NCI-H2107 (cell line): Measurements from ENCODE around the gene ARMH3.

ENCODE experiments used
- DNase-seq: peaks from one replicate; lab custom pipeline; 2025; lab: John Stamatoyannopoulos, UW

ARMH3 gene

DNA sequence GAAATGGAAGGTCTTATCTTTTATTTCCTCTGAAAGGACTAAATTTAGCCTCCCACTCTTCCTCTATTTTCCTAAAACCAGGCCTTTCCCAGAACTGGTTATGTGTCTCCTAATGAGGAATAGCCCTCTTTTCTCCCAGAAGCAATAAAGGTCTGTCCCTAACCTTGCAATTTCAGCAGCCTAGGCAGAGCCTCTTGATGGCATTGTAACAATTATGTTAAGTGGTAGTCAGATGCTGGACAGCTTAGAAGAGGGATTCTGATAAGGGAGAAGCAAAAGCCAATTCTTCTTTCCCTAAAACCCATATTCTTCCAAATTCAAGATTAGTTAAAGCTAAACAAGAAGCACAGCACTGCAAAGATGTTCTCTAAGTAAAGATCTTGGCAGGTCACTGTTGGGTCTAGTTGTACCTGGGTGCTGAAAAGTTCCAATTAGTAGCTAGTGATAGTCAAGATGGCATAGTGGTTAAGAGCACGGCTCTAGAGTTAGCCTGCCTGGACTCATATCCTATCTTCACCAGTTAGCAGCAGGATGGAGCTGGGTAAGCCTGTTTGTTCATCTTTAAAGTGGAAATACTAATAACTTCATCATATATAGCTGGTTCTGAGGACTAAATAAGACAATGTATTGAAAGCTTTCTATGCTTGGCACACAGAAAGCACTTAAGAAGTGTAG is 198.0 kb downstream of the ARMH3 start:
- no peak for DNase-seq

DNA sequence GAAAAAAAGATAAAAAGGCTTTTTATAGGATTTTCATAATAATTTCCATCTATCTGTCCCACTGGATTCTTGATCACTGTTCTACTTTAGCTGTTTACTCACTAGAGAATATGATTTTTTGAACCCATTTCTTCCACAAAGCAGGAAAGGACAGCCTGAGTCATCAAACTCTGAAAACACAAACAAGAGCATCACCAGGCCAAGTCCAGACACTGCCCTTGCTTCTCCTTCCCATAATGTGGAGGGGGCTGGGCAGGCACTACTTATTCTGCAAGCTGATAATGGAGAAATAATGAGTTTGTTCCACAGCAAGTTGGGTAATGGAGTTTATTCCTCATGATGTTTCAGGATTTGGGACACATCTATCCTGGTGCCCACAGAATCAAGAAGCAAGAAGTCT is 199.3 kb downstream of the ARMH3 start:
- DNase-seq: no peak

DNA sequence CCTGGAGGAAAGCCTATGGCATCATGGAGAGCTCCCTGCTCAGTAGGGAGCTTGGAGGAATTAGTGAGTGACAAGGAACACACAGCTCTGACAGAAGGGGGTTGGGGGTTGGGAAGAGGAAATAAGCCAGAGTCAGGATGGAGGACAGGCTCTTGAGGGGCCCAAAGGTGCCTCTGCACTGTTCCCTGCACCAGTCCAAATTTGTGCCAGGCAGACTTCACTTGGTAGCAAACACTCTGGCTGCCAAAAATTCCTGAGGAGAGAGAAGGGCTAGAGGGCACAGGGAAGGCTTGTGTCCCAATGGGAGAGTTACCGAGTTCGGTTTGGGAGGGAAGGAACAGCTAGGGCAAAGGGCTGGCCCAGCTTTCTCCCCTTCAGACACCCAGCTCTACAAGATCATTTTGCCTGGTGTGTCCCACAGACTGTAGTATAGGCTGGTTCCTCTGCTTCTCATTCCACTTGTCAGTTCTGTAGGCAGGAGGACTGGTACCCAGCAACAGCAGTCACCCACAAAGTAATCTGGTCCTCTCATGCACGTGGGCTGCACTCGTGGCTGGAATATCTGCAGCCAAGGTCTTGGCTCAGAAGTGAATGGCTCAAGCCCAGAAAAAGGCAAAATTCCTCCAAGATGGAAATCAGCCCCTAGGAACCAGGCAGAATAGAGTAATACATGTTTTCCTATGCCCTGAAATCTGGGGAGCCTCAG is 204.4 kb downstream of the ARMH3 start:
- DNase-seq: no peak

DNA sequence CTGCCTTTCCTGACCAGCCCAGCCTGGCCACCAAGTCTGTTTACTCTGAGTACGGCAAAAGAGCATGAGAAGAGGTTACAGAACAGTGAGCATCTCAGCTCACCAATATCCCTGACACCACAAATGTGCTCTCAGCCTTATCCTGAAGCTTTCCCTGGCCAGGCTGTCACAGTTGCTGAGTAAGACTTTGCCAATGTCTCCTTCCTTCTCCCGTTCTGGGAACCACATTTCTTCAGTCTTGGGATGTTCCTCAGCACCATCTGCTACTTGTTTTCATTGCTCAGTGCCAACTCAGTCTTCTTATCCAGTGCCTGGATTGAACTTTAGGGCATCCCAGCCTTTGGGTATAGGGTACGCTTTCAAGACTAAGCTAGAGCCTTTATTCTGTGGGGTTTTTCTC is 205.2 kb downstream of the ARMH3 start:
- DNase-seq: no peak

DNA sequence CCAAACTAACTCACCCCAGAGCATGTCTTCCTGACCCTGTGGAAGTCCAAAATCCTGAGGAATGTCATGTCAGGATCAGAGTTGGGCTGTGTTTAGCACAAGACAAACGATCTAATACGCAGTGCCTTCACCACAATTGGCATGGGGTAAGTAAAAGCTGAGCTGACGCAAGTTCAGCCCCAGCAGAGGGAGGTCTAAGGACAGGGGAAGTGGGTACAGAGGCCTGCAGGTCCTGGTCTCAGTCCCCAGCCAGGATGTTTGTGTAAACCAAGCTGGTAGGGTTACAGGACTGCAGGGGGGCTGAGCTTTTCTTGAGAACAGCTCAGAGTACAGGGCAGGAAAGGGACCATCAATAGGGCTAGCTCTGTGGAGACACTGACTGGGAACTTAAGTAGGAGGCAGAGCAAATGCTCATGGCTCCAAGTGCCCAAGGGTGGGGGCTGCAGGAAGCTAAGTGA is 207.1 kb downstream of the ARMH3 start:
- DNase-seq: no peak

DNA sequence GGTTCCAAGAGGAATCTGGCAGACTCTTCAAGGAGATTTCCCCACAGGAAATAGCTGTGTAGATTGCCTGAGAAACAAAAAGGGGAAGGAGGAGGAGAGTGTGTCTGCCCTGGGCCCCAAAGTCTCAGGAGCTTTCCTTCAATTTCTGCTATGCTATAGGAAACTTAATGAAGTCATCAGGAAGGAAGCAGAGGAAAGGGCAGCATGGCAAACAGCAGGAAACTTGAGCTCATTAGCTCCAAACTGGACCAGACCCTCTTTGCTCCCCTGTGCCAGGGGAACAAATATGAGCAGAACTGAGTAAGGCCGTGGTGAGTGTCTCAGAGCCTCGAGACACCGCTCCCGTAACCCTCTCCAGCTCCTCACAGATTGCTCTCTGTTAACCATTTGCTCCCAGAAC is 207.6 kb downstream of the ARMH3 start:
- DNase-seq: no peak

DNA sequence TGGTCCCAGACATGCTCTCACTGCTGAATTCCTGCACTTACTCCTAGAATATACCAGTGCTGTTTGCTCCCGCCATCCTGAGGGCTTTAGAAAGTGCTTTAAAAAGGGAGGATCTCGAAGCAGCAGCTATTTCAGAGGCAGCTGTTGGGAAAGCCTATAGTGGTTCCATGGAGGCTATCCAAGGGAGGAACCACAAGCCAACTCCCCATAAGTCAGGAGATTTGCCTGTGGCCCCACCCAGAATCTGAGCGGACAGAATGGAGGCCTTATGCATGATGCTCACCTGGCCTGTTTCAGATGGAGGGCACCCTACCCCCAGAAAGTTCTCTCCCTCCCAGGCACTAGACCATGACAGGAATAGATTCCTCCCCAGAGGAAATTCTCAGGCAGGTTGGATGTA is 210.1 kb downstream of the ARMH3 start:
- no peak for DNase-seq

DNA sequence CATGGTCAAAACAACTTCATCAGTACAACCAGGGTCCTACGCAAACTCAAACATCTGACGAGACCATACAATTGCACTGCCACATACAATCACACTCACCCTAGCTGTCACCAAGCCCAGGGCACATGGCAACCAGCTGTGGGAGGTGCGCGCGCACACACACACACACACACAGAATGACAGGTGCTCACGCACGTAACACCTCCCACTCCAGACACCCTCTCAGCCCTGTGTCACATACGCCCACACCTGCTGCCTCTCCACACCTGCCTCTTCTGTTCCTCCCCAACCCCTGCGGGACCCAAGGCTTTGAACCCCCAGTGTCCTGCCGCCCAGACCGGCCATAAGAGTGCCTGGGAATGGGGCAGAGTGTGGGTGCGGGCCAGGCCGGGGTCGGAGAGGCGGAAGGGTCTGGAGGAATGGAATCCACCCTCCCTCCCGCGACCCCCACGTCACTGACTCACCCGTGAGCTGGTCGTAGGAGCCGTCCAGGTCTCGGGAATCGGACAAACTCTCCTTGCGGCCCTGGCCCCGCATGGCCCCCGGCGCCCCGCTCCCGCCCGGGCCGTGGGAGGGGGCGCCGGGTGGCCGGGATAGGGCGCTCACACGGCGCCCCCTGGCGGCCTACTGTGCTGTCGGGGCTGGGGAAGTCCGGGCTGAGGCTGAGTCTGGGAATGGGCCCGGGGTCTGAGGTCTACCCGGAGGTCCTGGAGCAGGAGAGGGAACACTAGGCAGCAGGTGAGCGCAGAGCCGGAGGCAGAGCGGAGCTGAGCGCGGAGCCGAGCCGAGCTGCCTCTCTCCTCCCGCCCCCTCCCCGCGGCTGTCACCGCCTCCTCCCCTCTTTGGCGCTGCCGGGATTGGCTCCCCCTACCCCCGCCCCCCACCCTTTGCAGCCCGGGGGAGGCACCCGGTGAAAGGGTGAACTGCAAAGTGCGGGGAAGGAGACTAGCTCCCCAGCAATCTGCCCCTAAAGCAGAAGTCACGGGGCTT is 212.6 kb downstream of the ARMH3 start, which contains the start of gene KCNIP2:
Gene KCNIP2, minus strand, starts transcription at position 769 of the 990 bp plus-strand sequence. Its CDS starts 232 bp downstream, at position 537.
- no peak for DNase-seq

DNA sequence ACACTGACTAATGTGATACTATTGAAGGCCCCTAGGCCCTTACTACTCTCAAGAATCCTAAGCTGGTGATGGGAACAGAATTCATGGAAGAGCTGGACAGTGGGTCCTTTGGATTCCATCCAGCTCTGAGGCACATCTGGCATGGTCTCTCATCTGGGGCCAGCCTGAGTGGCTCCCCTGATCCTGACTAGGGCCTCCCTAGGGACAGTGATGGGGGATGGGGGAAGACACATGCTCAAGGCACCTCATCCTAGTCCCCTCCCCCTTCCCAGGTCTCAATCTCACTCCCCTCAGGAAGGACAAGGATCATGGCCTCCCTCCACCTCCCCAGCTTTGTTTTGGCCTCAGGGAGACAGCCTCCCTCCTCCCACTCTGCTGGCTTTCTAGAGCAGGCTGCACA is 214.1 kb downstream of the ARMH3 start:
- DNase-seq: no peak

DNA sequence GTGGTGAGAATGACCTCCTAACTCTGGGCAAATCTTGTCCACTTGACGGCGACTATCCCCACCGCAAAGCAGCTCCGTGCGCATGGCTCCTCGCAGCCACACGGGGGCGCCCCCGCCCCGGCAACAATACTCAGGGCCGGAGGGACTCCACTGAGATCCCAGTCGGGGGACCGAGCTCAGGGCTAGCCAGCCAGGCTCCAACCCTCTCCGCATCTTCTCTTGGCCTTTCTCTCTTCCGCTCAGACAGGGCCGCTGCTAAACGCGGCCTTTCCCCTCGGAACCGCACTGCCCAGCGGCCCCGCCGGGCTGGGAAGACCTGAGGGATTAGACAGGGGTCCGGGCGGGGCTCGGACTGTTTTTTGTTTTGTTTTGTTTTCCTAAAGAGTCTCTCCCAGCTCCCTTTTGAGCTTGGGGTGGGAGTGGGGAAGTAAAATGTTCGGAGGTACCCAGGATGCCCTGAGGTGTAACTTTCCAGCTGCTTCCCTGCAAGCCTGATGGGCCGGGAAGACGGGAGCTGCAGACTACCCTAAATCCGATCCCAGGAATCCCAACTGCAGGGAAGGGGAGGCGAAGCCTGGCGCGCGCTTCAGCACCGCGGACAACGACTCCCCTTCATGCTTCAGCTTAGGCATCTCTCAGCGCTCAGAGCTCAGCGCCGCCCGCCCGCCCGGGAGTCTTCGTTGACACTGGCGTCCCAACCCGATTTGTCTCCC is 215.1 kb downstream of the ARMH3 start:
- peak; percentile 49 for DNase-seq

DNA sequence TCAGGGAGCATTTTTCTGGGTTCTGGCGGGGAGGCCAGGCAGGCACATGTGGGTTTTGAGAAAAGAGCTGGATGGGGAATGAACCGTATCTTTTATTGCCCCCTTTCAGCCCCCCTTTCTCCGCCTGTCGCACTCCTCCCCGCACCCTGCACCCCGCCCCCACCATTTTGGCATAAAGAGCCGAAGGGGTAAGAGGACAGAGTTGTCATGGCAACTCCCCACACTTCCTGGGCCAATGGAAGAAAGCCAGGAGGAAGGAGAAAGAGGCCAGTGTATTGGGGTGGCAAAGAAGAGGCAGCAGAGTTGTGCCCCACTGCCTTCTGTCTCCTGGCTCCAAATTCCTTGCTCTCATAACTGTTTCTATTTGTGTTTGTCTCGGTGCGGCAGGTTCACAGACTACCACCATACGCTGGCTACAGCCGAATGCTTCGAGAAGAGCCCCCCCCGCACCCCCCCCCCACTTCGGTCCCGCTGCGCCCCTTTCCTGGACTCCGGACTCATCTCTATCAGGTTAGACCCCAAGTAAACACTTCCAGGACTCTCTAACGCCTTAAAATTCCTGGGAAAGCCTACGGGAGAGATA is 215.8 kb downstream of the ARMH3 start:
- no peak for DNase-seq

DNA sequence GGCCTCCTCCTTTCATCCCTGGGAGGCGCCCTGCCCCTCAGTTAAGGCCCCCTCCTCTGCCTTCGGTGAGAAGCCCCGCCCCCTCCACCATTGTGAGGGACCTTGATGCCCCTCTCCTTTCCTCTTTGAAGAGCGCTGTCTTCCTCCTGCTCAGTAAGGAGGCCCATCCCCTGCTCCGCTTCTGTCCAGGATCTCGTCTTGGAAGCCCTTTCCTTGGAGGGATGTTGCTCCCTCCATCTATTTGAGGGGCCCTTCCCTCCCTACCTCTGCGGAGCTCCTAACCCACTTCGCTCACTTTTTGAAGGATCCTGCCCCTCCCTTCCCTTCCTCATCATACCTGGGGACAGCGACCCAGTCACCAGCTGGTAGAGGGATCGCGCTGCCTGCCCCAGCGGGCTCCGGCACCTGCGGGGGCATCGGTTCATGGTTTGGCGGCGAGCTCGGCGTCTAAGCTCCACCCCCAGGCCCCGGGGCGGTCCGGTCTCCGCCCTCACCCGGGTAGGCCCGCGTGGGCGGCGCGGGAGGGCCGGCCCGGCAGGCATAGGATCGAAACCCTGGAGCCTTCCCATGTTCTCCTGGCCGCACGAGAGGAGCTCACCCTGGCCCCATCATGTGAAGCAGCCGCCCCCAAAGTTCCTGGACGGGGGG is 216.4 kb downstream of the ARMH3 start:
- no peak for DNase-seq

DNA sequence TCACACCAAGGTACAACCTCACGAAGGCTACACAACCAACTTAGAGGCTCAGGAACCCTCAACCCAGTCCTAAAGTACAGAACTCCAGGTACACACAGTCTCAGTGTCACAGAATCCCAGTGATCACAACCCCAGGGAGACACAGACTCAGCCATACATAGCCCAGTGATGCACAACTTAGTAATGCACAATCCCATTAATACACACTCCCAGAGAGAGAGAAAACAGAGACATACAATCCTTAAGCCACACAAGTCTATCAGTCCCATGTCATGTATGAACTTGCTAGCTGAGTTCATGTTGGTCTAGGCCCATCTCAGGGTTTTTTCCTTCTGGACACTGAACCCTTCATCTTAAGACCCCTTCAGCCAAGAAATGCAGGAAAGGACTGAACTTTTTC is 217.0 kb downstream of the ARMH3 start:
- DNase-seq: no peak

DNA sequence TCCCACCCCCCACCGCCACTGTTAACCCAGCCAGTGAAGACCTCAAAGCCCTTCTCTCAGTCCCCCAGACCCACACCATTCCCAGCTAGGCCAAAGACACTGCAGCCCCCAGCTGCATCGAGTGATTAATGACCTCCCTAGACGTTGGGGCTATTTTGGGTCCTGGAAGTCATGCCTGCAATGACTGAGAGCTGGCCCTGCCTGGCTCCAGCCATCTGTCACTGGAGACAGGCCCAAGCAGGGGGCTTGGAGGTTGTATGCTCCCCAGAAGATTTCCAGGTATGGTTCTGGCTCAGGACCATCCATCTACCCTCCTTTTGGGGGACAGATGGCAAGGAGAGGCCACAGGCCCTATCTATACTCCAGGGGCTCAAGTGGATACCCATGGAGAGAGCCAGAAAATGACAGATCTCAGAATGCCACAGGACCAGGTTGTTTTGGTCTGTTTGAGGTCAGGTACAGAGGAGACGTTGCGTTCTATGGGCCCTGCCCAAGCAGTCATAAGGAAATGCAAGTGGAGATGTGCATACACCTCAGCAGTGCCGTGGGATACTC is 217.5 kb downstream of the ARMH3 start:
- no peak for DNase-seq

DNA sequence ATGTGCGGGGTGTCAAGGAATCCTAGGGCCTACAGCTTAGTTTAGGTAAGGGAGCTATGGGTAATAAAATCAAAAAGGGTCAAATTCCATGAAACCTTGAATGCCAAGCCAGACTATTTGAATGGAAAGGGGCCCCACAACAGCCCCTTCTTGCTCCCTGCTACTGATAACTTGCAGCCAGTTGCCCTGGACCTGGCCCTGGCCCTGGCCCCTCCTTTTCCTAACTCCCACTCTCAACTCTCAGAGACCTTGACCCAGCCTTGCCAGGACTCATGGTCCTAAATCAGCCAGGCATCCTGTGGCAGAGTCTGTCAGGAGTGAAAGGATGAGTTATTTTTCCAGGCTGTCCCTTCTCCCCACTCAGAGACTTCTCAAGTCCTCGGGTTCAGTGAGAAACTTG is 218.2 kb downstream of the ARMH3 start:
- no peak for DNase-seq

DNA sequence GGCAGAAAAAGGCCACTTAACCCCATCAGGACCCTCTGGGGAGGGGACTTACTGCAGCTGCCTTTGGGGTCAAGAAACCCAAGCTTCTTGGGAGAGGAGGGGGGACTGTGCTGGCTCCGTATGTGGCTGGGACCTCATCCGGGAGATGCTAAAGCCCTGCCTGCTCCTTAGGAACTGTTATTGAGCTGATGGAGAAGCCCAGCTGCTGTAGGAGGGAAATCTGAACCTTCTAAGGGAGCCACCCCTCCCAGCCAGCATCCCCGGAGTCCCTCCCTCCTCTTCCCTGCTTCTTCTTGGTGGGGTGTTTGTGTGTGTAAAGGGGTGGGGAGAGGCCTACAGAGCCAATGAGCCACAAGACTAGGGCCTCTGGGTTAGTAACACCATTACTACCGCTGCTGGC is 220.6 kb downstream of the ARMH3 start:
- DNase-seq: no peak

DNA sequence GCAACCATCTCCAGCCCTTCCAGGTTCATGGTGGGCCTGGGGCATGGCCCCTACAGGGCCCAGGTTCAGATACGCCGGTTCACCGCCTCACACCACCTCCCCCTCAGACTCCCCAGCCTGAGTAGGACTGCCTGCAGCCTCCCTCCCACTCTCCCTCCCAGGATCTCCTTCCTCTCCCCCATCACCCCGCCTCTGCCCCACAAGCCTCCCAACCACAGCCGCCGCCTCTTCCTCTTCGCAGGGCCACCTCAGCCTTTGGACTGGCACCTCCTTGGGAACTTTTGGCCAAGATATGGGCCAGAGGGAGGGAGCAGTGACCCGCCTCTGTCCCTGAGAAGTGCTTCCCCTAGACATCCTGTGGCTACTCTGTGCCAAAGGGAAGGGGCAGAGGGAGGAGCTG is 221.6 kb downstream of the ARMH3 start:
- no peak for DNase-seq

DNA sequence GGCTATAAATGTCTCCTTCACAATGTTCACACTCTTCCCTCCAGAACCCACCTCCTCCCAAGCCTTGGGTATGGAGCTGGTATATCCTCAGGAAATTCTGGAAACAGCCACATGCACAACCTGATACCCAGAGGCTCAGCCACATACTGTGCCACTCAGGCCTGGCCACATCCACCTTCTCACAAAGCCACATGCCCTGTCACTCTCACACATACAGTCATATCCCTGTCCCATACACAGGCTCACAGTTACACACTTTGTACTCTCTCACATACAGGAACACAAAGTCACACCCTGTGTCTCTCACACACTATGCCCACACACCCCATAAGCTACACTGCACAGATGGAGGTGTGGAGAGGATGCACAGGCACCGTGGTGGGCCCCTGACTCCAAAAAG is 222.5 kb downstream of the ARMH3 start:
- no peak for DNase-seq

DNA sequence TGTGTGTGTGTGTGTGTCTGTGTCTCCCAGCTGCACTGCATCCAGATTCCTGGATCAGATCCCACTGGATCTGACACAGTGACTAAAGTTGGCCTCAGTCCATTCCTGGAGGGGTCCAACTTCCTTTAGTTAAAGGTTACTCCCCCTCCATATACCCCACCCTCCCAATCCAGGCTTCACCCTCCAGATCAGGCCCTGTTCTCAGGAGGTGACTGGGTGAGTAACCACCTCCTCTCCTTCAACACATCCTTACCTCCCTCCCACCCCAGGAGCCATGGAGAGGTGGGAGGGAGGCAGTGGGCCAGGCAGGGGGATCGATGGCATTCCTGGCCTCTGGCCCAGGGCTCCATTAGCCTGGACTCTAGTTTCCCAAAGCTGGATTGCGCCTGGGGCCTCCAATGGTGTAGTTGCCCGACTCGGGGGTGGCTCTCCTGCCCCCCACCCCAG is 223.6 kb downstream of the ARMH3 start:
- no peak for DNase-seq

DNA sequence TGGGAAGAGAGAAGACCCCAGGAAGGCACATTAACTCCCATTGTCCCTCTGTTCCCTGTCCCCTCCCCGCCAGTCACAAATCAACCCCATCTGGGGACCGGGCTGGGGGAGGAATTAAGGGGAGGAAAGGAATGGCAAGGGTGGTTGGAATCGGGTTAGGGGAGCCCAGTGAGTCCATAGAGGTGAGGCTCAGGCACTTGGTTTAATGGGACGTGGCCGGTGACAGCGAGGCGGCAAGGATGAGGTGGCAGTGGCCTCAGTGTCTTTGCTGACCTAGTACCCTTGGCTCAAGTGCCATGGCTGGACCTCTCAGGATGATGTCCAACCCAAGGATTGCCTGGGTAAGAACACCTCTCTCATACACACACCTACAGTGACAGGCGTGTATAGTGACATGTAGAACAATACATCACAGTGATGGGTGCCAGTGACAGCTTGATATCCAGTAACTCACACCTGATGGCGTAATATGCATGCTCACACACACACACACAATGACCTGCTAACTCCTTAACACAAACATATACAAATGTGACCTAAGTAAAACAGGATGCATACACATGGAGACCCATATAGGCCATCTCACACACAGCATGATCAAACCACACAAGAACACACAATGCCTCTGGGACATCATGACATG is 224.7 kb downstream of the ARMH3 start:
- no peak for DNase-seq
